ENCODE results near the gene OSGEPL1.
"Not testable (repeated sequence)": the region's sequence is repeated elsewhere in the genome, so short reads cannot be mapped to it uniquely, and the experiment has no call there.

The OSGEPL1 gene

DNA sequence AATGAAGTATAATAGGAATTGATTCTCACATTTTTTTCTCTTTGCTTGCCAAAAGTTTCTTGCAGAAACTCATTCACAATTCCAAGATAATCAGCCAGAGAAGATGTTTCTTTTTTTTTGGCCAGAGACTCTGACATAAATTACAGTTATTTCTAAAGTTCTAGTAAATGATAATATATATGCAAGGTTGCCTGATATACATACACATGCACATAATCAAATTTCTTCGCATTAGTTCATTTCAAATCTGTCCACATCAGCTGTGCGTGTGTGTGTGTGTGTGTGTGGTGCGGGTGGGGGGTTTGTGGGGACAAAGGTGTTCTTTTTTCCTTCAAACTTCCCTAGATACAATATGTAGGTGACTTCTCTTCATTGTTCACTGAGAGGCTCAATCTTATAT, 33.2 kb downstream of the OSGEPL1 start:
- no peak for DNase-seq

DNA sequence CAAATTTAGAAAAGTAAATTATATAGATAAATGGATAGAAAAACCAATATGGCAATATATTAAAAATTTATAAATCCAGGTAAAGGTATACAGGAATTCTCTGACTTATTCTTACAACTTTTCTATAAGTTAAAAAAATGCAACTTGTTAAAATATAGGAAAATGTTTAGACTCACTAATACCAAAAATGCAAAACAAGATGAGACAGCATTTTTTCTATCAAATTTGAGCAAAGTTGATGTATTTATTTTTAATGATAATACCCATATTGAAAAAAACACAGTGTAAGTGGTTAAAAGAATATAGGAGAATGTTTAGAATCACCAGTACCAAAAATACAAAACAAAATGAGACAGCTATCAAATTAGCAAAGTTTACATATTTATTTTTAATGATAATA, 35.7 kb downstream of the OSGEPL1 start:
- no peak for DNase-seq

DNA sequence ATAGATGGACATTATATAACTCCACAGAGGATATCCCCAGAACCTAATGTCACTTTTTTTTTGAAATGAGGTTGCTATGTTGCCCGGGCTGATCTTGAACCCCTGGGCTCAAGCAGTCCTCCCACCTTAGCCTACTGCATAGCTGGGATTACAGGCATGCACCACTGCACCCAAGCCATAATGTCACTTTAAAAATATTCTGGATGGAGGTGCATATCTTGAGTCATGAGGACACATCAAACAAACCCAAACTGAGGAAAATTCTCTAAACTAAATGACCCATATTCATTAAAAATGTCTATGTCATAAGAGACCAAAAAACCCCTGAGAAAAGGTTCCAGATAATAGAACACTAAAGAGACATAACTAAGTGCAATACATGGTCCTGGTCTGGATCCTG, 36.3 kb downstream of the OSGEPL1 start:
- no peak for DNase-seq

DNA sequence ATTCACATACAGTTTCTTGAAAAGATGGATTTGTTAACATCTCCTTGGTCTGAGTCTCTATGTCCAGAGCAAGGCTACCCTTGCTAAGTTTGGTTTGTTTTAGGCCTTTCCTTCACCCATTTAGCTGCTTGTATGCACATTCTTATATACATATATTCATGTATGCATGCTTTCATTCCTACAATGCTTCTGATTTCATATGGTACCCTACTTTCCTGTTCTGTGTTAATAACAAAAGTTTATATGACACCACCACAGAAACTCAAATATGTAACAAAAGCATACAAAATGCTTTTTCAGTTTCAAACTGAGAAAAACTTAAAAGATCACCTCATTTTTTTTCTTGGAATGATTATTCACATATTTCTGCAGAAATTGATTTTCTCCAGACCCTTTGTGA, 39.4 kb downstream of the OSGEPL1 start:
- DNase-seq = no peak

DNA sequence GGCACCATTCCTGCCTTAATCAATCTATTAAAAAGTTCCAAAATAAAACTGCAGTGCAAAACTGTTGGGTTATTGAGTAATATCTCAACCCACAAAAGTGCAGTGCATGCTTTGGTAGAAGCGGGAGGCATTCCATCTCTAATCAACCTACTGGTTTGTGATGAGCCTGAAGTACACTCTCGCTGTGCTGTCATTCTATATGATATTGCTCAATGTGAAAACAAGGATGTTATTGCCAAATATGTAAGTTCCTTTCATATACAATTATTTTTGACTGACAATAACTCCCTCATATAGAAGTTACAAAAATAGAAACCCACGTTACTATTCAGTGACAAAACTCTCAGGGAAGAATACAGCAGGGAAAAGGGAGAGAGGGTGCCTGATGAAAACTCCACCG, 43.0 kb downstream of the OSGEPL1 start:
- no peak for DNase-seq

DNA sequence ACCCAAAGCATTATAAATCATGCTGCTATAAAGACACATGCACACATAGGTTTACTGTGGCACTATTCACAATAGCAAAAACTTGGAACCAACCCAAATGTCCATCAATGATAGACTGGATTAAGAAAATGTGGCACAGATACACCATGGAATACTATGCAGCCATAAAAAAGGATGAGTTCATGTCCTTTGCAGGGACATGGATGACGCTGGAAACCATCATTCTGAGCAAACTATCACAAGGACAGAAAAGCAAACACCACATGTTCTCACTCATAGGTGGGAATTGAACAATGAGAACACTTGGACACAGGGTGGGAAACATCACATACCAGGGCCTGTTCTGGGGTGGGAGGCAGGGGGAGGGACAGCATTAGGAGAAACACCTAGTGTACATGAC, 45.0 kb downstream of the OSGEPL1 start:
- DNase-seq = not testable (repeated sequence)

DNA sequence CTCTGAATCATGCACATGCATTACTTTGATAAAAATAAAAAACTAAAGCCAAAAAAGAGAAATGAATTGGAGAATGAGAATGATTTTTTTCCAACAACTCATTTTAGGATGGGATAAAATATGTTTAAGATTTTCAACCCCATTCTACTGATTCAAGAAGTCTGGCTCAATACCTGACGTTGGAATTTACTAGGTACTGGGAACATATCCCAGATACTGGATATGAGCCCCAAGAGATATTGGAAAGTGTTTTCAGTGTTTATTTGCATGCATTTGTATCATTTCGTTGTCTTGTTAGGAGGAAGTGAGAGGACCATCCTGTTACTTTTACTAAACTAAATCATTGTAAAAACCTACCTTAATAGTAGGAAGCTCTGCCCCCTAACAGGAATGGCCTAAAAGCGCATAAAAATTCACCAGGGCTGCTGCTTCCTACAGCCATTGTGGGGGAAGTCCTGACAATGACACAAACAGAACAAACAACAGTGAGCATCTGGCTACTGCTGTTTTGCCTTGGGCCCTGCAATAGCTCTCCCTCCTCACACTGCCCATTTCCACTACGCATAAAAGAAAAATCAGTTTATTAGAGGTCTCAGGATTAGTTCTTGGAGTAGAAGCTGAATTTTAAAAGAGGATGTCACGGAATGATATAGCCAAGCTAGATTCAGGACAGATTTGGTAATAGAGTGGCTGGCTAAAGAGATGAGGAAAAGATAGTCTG, 52.9 kb downstream of the OSGEPL1 start:
- DNase-seq = no peak

DNA sequence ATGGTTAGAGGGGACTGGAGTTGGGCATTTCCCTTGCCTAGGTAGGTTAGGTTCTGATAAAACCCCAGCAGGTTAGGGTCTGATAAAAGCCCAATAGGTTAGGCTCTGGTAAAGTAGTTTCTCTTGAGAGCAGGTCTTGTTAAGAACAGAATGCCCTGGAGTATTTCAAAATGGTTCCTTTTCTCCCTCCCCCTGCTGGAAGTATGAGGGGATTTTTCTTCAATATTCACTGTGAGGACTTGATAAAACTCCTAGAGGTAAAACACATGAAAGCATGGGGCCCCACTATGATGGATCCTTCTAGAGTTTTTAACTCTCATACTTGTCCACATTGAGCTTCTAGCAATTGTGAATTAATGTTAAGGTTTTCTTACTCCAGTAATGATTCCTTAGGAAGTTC, 60.5 kb downstream of the OSGEPL1 start:
- DNase-seq = no peak

DNA sequence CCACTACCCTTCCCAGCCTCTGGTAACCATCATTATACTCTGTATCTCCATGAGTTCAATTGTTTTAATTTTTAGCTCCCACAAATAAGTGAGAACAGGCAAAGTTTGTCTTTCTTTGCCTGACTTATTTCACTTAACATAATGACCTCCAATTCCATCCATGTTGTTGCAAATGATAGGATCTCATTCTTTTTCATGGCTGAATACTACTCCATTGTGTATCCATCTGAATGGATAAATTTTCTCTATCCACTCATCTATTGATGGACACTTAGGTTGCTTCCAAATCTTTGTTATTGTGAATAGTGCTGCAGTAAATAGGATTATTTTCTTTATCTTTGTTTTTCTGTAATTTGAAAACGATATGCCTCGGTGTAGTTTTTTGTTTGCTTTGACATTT, 61.9 kb downstream of the OSGEPL1 start:
- DNase-seq = no peak

DNA sequence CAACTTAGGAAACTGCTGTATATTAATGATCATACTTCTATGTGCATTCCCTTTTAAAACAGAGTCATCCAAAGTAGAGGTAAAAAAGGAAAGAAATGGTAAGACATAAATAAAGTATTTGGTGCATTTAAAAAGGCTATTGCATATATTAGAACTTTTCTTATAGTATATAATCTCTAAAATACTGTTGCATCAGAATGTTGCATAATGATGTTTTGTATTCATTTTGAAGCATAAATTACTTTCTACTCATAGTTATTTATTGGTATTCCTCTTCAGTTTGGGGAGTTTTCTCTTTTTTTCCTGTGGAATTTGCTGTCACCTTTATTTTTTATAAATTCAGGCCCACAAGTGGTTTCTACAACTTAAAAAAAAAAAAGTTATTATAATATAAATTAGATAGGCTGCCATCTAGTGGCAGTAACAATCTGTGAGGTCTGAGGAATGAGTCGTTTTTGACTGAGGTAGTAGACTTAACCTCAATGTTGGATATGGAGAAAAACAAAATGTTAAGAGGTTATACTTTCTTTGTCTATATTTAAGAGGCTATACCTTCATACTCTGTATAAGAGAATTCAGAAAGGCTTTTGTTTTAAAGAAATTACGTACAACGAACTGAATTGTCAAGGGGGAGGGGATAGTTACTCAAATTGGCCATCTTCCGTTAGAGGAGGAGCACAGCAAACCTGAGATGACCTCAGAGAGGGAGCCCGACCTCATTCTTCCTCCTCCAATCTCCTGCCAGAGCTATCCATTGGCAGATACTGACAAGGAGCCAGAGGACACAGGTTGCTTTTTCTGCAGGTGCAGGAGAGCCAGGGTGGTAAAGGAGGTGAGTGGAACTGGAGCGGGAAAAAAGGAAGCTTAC, 64.3 kb downstream of the OSGEPL1 start:
- no peak for DNase-seq
